RWPE1 (cell line): ENCODE data around the gene CERK.

ENCODE experiments used
- CTCF ChIA-PET: fragments of 350-600 bp; sonication (Branson Sonifier 250); formaldehyde crosslinking; extraction: SDS; loops from one replicate; lab custom pipeline; 2021; lab: Yijun Ruan, JAX
- POLR2A ChIA-PET: fragments of 400-600 bp; formaldehyde crosslinking; extraction: SDS; loops from one replicate; lab custom pipeline; 2020; ENCODE audit warnings: antibody characterized with exemption; ENCODE audit not compliant: low non-redundant PET; lab: Yijun Ruan, JAX
- DNase-seq: peaks from one replicate; pipeline ENCODE4 v3.0.0; 2012; ENCODE audit warnings: low spot score
- H3K27ac ChIP-seq: fragments of 450-650 bp; 2 replicates; pipeline ENCODE4 v1.5.1; 2017
- TF ChIP-seq, protein P1 (sequence below): fragments of 450-650 bp; conservative IDR thresholded peaks from 2 replicates; pipeline ENCODE4 v1.5.1; 2017; ENCODE audit warnings: low read depth, mild to moderate bottlenecking

The CERK gene

DNA sequence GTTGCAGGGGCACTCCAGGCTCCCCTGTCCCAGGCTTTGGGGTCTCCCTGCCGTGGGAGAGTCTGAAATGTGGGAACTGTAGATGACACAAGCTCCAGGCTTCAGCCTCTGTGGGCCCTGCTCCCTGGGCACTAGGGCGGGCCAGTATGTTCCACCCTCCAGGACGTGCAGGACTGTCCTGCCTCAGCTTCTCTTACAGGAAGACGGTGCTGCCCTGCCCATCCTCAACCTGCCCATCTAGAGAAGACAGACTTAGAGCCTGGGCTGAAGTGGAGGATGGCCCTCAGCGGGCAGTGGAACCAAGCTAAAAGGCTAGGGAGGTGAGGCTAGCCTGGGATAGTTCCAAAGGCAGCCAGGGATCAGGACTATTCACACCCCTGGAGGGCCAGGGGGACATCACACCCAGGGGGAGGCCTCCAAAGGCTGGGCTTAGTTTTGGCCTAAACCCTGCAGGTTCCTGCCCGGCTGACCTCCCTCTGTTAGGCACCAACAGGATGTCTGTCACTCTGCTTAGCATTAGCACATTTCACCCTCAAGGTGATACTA is 4.0 kb upstream of the CERK start:
- peak overlapping the region; percentile 96 for H3K27ac ChIP-seq
- ChIA-PET CTCF (interaction anchor here (1.6 kb wide), 1 partner anchor 16 kb away, joined by 5 read pairs; no protein-coding TSS in a partner anchor), POLR2A (no interaction called here)
- no peak for DNase-seq
- TF ChIP-seq, protein P1, sequence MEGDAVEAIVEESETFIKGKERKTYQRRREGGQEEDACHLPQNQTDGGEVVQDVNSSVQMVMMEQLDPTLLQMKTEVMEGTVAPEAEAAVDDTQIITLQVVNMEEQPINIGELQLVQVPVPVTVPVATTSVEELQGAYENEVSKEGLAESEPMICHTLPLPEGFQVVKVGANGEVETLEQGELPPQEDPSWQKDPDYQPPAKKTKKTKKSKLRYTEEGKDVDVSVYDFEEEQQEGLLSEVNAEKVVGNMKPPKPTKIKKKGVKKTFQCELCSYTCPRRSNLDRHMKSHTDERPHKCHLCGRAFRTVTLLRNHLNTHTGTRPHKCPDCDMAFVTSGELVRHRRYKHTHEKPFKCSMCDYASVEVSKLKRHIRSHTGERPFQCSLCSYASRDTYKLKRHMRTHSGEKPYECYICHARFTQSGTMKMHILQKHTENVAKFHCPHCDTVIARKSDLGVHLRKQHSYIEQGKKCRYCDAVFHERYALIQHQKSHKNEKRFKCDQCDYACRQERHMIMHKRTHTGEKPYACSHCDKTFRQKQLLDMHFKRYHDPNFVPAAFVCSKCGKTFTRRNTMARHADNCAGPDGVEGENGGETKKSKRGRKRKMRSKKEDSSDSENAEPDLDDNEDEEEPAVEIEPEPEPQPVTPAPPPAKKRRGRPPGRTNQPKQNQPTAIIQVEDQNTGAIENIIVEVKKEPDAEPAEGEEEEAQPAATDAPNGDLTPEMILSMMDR = no peak

DNA sequence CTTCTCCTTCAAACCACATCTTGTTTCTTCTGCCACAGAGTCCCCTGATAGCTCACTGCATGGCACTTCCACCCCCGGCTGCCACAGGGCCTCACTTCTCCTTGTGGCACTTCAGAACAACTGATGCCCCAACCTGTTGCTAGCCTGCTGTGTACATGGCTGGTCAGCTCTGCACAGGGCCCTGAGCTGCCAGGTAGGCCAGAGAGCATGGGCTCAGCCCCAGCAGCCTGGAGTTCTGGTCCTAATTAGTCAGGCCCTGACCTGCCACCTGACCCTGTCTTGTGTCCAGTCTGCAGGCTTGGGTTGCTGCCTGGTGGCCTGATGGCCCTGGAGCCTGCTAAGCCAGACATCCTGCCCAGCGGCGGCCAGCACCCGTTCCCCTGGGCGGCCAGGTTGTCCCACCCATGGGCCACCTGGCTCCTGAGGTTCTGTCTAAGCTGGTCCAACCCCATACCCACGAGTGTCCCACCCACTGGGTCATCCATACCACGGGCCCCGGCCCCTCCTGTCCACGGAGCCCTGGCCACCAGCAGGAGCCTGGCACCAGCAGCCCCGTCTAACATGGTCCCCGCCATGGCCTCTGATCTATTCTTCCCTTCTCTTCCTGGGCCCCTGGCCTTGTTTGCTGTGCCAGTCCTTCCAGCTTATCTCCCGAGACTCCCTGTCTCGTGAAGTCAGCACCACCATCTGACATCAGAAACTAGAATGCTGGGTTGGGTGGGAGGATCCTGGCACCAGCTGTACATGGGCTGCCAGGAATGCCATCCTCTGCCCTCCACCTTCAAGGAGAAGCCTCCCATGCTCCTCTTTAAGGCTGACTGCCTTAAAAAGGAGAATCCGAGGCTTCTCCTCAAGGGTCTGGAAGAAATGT is 3.1 kb upstream of the CERK start:
- TF ChIP-seq, protein P1 = no peak
- POLR2A ChIA-PET = no interaction called here
- CTCF ChIA-PET = interaction anchor here (0.7 to 1.6 kb wide), 2 partner anchors 17 to 63 kb away, joined by 5 read pairs; no protein-coding TSS in a partner anchor
- DNase-seq = no peak
- H3K27ac ChIP-seq = peak overlapping the region; percentile 96

DNA sequence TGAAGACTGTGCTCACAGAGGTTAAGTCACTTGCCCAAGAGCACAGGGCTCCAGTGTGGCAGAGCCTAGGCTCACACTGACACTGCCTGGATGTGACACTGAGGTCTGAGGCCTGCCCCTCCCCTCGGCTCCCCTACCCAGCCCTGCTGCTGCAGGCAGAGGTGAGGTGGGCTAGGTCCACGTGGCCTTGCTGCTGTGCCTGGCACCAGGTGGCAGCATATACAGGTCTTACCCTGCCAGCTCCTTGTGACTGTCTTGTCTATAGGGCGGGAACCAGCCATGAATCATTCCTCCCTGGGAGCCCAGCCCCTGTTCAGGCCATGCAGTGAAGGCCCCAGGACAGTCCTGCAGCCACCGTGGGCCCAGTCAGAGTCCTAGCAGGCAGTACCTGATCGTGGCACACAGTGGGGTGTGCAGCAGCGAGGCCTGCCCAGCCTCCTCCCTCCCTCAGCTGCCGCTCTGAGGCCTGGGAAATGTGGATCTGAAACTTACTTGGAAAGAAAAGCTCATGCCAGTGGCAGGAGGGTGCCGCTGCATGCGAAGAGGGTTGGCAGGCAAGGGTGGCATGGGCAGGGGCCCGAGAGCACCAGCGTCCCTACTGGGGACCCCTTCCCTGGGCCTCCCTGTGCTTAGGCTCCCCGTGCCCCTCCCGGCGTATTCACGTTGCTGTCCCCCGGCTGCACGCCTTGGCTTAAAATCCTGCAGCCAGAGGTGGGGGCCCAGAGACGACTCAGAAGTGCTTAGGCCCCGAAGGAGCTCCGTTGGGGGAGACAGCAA is 1.2 kb upstream of the CERK start:
- ChIA-PET POLR2A (interaction anchor here (0.6 kb wide), 1 partner anchor 179 kb away, joined by 3 read pairs; no protein-coding TSS in a partner anchor), CTCF (interaction anchor here (0.6 to 1.5 kb wide), 7 partner anchors 11 to 1399 kb away, joined by 3 to 8 read pairs (median 4); no protein-coding TSS in a partner anchor)
- peak overlapping the region; percentile 96 for H3K27ac ChIP-seq
- TF ChIP-seq, protein P1 = peak; percentile 78
- peak; percentile 79 for DNase-seq

DNA sequence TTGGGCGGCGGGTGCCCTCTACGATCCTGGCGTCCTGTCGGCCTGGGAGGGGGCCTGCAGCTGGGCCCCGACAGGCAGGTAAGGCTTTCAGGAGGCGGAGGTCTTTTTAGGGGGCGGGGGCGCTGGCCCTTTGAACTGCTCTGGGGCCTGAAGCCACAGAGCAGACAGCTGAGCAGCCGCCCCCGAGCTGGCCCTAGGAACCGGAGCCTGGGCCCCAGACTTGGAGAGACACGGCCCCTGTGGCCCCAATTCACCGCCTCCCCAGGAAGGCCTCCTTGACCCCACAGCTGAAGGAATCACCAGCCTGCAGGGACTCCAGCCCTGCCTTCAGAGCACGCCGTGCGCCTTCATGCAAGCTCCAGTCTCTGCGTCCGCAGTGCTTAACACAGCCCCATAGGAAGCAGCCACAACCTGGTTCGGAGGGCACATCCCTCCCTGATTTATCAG is 618 bp upstream of the CERK start:
- peak overlapping the region; percentile 96 for H3K27ac ChIP-seq
- CTCF ChIA-PET = interaction anchor here (0.6 to 1.5 kb wide), 7 partner anchors 11 to 1398 kb away, joined by 3 to 8 read pairs (median 4); no protein-coding TSS in a partner anchor

DNA sequence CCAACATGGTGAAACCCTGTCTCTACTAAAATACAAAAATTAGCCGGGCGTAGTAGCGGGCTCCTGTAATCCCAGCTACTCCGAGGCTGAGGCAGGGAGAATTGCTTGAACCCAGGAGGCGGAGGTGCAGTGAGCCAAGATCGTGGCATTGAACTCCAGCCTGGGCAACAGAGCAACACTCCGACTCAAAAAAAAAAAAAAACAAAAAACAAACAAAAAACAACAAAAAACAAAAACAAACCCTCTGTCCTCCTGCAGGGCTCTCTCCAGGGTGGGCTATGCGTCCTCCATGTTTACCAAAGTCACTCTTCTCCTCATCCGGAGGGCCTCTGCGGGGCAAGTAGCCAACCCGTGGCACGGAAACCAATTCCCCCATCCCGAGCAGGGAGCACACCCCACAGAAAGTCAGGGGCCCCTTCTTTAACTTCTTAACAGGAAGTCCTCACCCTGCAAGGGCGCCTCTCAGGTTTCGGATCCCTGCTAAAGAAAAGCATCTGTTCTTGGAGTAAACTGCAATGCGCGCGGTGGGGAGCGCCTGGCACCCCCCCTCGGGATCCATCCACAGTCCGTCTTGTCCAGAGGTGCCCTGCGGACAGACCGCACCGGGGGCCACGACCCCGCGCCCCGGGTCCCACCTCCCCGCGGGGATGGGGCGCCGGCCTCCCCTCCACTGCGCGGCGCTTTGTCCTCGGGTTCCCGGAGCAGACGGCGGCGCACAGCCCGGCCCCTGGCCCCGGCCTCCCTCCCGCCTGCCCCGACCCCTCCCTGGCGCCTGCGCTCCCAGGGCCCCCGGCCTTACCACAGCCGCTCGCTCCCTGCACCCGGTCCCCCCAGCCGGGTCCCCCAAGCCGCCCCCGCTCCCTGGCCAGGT is 712 bp downstream of the CERK start:
- ChIA-PET CTCF (interaction anchor here (0.7 kb wide), 1 partner anchor 10 kb away, joined by 4 read pairs; no protein-coding TSS in a partner anchor), POLR2A (no interaction called here)
- TF ChIP-seq, protein P1 = no peak
- DNase-seq = peak; percentile 24
- peak overlapping the region; percentile 96 for H3K27ac ChIP-seq

More for the DNA sequence above, 618 bp upstream of the CERK start:
- no peak for DNase-seq
- POLR2A ChIA-PET = no interaction called here
- TF ChIP-seq, protein P1 = no peak
